ENCODE data around the gene SH3RF2. TPM values are rescaled to one million over a fixed set of nuclear protein-coding genes. Genes with fewer than 3 reads are reported as not detected.

SH3RF2 gene, protein sequence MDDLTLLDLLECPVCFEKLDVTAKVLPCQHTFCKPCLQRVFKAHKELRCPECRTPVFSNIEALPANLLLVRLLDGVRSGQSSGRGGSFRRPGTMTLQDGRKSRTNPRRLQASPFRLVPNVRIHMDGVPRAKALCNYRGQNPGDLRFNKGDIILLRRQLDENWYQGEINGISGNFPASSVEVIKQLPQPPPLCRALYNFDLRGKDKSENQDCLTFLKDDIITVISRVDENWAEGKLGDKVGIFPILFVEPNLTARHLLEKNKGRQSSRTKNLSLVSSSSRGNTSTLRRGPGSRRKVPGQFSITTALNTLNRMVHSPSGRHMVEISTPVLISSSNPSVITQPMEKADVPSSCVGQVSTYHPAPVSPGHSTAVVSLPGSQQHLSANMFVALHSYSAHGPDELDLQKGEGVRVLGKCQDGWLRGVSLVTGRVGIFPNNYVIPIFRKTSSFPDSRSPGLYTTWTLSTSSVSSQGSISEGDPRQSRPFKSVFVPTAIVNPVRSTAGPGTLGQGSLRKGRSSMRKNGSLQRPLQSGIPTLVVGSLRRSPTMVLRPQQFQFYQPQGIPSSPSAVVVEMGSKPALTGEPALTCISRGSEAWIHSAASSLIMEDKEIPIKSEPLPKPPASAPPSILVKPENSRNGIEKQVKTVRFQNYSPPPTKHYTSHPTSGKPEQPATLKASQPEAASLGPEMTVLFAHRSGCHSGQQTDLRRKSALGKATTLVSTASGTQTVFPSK
- not detected in 2 replicates for total RNA-seq (2013; cell fraction: nucleolus; rRNA removed)
- total RNA-seq (2014; rRNA removed): not detected in 2 replicates
- total RNA-seq (2014; rRNA removed; fragmentation: Illumina TruSeq; extraction: Trizol): not detected in 2 replicates
- total RNA-seq (2021): 0.15 and 0.19 TPM in 2 replicates
- not detected for polyA plus RNA-seq (2011; ENCODE audit: low read depth)
- not detected in 2 replicates for polyA plus RNA-seq (2011; rRNA removed)
- polyA plus RNA-seq (2011; cell fraction: cytosol; rRNA removed): not detected in 2 replicates
- not detected in 2 replicates for polyA plus RNA-seq (2011; cell fraction: nucleus; rRNA removed)
- not detected in 2 replicates for polyA plus RNA-seq (2012)
- not detected in 2 replicates for polyA plus RNA-seq (2014; fragmentation: Illumina TruSeq; extraction: Trizol)
- polyA plus RNA-seq (2014; fragmentation: Nextera tagmentation; extraction: Ambion mirVana): not detected
- not detected in 2 replicates for polyA plus RNA-seq (2014; rRNA removed)
- polyA plus RNA-seq (2016; fragmentation: Nextera tagmentation; extraction: Ambion mirVana): not detected
- polyA minus RNA-seq (2011; rRNA and poly(A)+ RNA removed): not detected in 2 replicates
- polyA minus RNA-seq (2011; cell fraction: cytosol; rRNA and poly(A)+ RNA removed): not detected in 2 replicates
- not detected in 2 replicates for polyA minus RNA-seq (2011; cell fraction: nucleus; rRNA and poly(A)+ RNA removed)
- Bru-seq, nascent RNA: percentile 6 among the genes with signal in this experiment
- BruChase-seq, experiment 1, labeled RNA remaining after a 6-hour chase: percentile 9 among the genes with signal in this experiment
- BruChase-seq, experiment 2, labeled RNA remaining after a 2-hour chase: percentile 6 among the genes with signal in this experiment
- long read RNA-seq, experiment 1: 0 reads
- long read RNA-seq, experiment 2: 0 reads

DNA sequence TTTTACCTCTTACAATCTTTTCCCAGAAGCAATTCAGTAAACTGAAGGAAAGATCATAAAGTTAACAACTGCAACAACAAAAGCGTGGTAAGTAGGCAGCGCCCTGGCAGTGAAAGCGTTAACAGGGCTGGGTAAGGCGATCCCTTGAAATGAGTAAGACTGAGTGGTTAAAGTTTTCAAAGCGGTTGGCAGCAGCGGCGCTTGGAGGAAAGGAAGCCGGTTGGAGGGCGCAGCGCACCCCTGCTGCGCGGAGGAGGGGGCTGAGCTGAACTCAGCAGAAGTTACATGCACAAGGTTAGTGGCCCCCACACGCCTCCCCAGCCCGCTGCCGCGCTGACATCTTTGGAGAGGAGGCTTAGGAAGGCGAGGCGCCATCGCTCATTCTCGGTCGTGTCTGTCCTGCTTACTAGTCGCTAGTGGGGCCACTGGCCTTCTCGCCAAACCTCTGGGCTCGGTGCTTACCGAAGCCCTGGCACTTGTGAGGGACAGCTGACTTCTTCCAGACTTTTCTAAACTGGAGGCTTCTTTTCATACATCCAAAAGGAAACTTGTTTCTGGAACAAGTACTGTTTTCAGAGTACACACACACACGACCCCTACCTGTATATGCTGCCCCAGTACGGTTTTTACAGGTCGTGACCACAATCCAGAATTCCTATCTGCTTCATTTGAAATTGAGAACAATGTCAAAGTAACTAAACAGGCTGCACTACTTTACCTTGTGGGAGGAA, at the start of gene SH3RF2:
Gene SH3RF2 (plus strand): TSS at position 178 of the 731 bp plus-strand sequence. CDS start 1,351 bp downstream, outside the sequence.
- Histone ChIP-seq H4K20me1 (ENCODE audit: control insufficient read depth, insufficient read depth) (no peaks in the 10 kb centered on the region), H2AFZ (ENCODE audit: control insufficient read depth, low read depth, low read length) (no peak within 1 kb of the TSS), H3K79me2 (ENCODE audit: control insufficient read depth, insufficient read depth, low read length) (no peaks in the 10 kb centered on the region), H3K4me2 (ENCODE audit: control insufficient read depth, insufficient read depth) (no peak within 1 kb of the TSS), H3K27ac (ENCODE audit: control insufficient read depth, insufficient read depth) (no peak within 1 kb of the TSS), H3K4me1 (ENCODE audit: control insufficient read depth, insufficient read depth, low read length) (no peaks in the 10 kb centered on the region), H3K36me3 (ENCODE audit: control insufficient read depth in 2 of 2, insufficient read depth in 2 of 2, low read length in 1 of 2) (no peaks in the 10 kb centered on the region), H3K9me3 (replicated peaks; ENCODE audit: control insufficient read depth, insufficient read depth, low read length) (no peaks in the 10 kb centered on the region), H3K27me3 (replicated peaks in 1 of 2; ENCODE audit: control insufficient read depth in 2 of 2, insufficient read depth in 2 of 2, low read length in 1 of 2) (peaks cover 0 to 3% of the 10 kb centered on the region in 2 experiments; a peak in 2 of 4 replicates), H3K9ac (ENCODE audit: control insufficient read depth, insufficient read depth, low read length) (no peak within 1 kb of the TSS), H3K4me3 (no peak within 1 kb of the TSS)
- ChIA-PET SMC1A (ENCODE audit: uncharacterized antibody, unreplicated experiment) (no interaction called here), POLR2A (no interaction called here), CTCF (interaction anchor here (0.8 kb wide), 1 partner anchor 10 kb away, joined by 3 read pairs; no protein-coding TSS in a partner anchor), RAD21 (ENCODE audit: unreplicated experiment) (no interaction called here)
- no peak for DNase-seq (ENCODE audit: low read depth, low spot score)
- FAIRE-seq: no peak
- no peak; the same call in 2 of the 3 replicates for ATAC-seq
- 4% methylated on average over 28 of the region's 28 CpGs for WGBS (ENCODE audit: insufficient coverage, insufficient replicate concordance, low lambda C conversion rate, missing lambda C conversion rate)
- in situ Hi-C loops (cut with MboI): no loop called here
- intact Hi-C loops (cut with micrococcal nuclease; ENCODE audit: unreplicated experiment): no loop called here
- BruUV-seq (replicated peaks): no TSS peak
- no peak for TF ChIP-seq JUND (IDR thresholded peaks at IDR 0.05; ENCODE audit: low read depth, low read length)
- TF ChIP-seq YBX1 (IDR thresholded peaks at IDR 0.05): no peak
- TF ChIP-seq MXI1 (IDR thresholded peaks at IDR 0.05; ENCODE audit: low read depth, low read length): no peak
- TF ChIP-seq, protein P1, sequence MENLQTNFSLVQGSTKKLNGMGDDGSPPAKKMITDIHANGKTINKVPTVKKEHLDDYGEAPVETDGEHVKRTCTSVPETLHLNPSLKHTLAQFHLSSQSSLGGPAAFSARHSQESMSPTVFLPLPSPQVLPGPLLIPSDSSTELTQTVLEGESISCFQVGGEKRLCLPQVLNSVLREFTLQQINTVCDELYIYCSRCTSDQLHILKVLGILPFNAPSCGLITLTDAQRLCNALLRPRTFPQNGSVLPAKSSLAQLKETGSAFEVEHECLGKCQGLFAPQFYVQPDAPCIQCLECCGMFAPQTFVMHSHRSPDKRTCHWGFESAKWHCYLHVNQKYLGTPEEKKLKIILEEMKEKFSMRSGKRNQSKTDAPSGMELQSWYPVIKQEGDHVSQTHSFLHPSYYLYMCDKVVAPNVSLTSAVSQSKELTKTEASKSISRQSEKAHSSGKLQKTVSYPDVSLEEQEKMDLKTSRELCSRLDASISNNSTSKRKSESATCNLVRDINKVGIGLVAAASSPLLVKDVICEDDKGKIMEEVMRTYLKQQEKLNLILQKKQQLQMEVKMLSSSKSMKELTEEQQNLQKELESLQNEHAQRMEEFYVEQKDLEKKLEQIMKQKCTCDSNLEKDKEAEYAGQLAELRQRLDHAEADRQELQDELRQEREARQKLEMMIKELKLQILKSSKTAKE (IDR thresholded peaks at IDR 0.05; ENCODE audit: low read depth, poor library complexity, severe bottlenecking): no peak
- no peak for TF ChIP-seq FOS (IDR thresholded peaks at IDR 0.05; ENCODE audit: borderline replicate concordance, extremely low read depth, insufficient read length)
- no peak for TF ChIP-seq RAD51 (IDR thresholded peaks at IDR 0.05)
- TF ChIP-seq ZNF24 (IDR thresholded peaks at IDR 0.05): no peak
- no peak for TF ChIP-seq MYC (IDR thresholded peaks at IDR 0.05; ENCODE audit: insufficient read depth, insufficient read length, insufficient replicate concordance, low read length, severe bottlenecking)
- TF ChIP-seq JUNB (IDR thresholded peaks at IDR 0.05): no peak
- no peak for TF ChIP-seq ETV6 (conservative IDR thresholded peaks at IDR 0.05 in 1 of 2, IDR thresholded peaks at IDR 0.05 in 1 of 2; ENCODE audit: borderline replicate concordance in 1 of 2, low read depth in 1 of 2)
- TF ChIP-seq, protein P2, sequence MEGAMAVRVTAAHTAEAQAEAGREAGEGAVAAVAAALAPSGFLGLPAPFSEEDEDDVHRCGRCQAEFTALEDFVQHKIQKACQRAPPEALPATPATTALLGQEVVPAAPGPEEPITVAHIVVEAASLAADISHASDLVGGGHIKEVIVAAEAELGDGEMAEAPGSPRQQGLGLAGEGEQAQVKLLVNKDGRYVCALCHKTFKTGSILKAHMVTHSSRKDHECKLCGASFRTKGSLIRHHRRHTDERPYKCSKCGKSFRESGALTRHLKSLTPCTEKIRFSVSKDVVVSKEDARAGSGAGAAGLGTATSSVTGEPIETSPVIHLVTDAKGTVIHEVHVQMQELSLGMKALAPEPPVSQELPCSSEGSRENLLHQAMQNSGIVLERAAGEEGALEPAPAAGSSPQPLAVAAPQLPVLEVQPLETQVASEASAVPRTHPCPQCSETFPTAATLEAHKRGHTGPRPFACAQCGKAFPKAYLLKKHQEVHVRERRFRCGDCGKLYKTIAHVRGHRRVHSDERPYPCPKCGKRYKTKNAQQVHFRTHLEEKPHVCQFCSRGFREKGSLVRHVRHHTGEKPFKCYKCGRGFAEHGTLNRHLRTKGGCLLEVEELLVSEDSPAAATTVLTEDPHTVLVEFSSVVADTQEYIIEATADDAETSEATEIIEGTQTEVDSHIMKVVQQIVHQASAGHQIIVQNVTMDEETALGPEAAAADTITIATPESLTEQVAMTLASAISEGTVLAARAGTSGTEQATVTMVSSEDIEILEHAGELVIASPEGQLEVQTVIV (IDR thresholded peaks at IDR 0.05; ENCODE audit: borderline replicate concordance, partially characterized antibody): no peak
- no peak for TF ChIP-seq HDAC2 (IDR thresholded peaks at IDR 0.05)
- no peak for TF ChIP-seq NFYB (IDR thresholded peaks at IDR 0.05; ENCODE audit: insufficient read depth, low read depth, low read length)

All from GM12878 (cell line).